Chondrocyte (in vitro differentiated cells): Measurements from ENCODE around the gene STXBP1. TPM values are rescaled to one million over a fixed set of nuclear protein-coding genes. Genes with fewer than 3 reads are reported as not detected.
A peak's percentile ranks its signal among the peaks of the same experiment; 100 is the strongest.
"Not testable (repeated sequence)": the region's sequence is repeated elsewhere in the genome, so short reads cannot be mapped to it uniquely, and the experiment has no call there.

Experiments
- DNase-seq: peaks from one replicate; pipeline ENCODE4 v3.0.0; 2021; ENCODE audit warnings: mixed read lengths, low spot score
- H3K27ac Mint-ChIP-seq: one replicate; pipeline ENCODE4 v1.8.0; 2021; ENCODE audit warnings: mild to moderate bottlenecking, moderate library complexity, mixed read lengths; ENCODE audit not compliant: unreplicated experiment
- H3K27me3 Mint-ChIP-seq: 2 replicates; pipeline ENCODE4 v1.8.0; 2021; ENCODE audit warnings: low read depth, mixed read lengths
- H3K36me3 Mint-ChIP-seq: 2 replicates; pipeline ENCODE4 v1.8.0; 2021; ENCODE audit warnings: low read depth, mixed read lengths
- H3K4me1 Mint-ChIP-seq: 2 replicates; pipeline ENCODE4 v1.8.0; 2021; ENCODE audit warnings: low read depth, mild to moderate bottlenecking, mixed read lengths
- H3K4me3 Mint-ChIP-seq: one replicate; pipeline ENCODE4 v1.8.0; 2021; ENCODE audit warnings: mild to moderate bottlenecking, moderate library complexity, mixed read lengths; ENCODE audit not compliant: unreplicated experiment
- H3K9me3 Mint-ChIP-seq: 2 replicates; pipeline ENCODE4 v1.8.0; 2021; ENCODE audit warnings: low read depth, mixed read lengths
- total RNA-seq: library from RNA; stranded (reverse); gene quantifications from 3 replicates; pipeline ENCODE4 v1.2.1, GENCODE V29; 2021
- TF ChIP-seq, protein P1 (sequence below): fragments of 200-600 bp; sonication (generic); IDR thresholded peaks from 2 replicates; pipeline ENCODE4 v1.5.0; 2021; ENCODE audit warnings: antibody characterized with exemption, mild to moderate bottlenecking, moderate library complexity

The STXBP1 gene
- total RNA-seq, 1 donor from 2014 or later, result 41.6 TPM

DNA sequence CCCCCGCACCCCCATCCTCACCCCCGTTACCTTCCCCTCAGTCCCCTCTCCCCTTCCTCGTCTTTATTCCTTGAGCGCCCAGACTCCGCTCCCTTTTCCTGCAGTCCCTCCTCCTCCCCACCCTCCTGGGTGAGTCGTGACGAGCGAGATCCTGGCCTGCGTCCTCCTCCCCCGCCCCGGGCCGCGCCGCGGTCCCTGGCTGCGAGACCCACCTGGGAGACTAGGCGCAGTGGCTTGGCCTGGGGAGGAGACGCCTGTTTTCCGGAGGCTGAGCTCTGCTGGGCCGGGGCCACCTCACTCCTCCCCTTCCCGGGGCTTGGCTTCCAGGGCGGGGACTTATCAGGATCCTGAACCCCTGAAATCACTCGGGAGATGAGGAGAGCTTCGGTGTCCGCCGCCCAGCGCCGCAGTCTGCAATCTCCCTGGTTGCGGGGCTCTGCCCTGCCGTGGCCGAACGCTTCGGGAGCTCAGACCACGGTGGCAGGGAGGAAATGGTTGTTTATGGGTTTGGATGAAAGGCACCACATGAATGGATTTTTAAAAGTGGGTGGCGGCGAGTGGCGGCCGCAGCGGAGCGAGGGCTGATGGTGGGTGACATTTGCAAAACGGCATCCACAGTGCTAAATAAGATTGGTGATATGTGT is 984 bp downstream of the STXBP1 start:
- Mint-ChIP-seq H3K27ac (peak overlapping the region; percentile 92), H3K27me3 (peaks cover 9% of the 10 kb centered on the region), H3K36me3 (peaks cover 3% of the 10 kb centered on the region), H3K4me1 (peaks cover 22% of the 10 kb centered on the region), H3K9me3 (no peaks in the 10 kb centered on the region), H3K4me3 (peak overlapping the region; percentile 98)
- DNase-seq, result peak; percentile 72
- TF ChIP-seq, protein P1, sequence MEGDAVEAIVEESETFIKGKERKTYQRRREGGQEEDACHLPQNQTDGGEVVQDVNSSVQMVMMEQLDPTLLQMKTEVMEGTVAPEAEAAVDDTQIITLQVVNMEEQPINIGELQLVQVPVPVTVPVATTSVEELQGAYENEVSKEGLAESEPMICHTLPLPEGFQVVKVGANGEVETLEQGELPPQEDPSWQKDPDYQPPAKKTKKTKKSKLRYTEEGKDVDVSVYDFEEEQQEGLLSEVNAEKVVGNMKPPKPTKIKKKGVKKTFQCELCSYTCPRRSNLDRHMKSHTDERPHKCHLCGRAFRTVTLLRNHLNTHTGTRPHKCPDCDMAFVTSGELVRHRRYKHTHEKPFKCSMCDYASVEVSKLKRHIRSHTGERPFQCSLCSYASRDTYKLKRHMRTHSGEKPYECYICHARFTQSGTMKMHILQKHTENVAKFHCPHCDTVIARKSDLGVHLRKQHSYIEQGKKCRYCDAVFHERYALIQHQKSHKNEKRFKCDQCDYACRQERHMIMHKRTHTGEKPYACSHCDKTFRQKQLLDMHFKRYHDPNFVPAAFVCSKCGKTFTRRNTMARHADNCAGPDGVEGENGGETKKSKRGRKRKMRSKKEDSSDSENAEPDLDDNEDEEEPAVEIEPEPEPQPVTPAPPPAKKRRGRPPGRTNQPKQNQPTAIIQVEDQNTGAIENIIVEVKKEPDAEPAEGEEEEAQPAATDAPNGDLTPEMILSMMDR, result no peak

- no peaks in the 10 kb centered on the region for H3K9me3 Mint-ChIP-seq
- H3K4me1 Mint-ChIP-seq, result peaks cover 18% of the 10 kb centered on the region
- peaks cover 3% of the 10 kb centered on the region for H3K36me3 Mint-ChIP-seq
- TF ChIP-seq, protein P1, result no peak
- H3K27ac Mint-ChIP-seq, result peak overlapping the region; percentile 92
- peaks cover 9% of the 10 kb centered on the region for H3K27me3 Mint-ChIP-seq
- no peak for DNase-seq
- H3K4me3 Mint-ChIP-seq, result peak overlapping the region; percentile 98
Observed at GRCh38 chr9:127613583-127613954, 1.5 kb downstream of the STXBP1 start.

GRCh38 chr9:127614961-127615360 is 2.9 kb downstream of the STXBP1 start:
- Mint-ChIP-seq H3K27me3 (peaks cover 2% of the 10 kb centered on the region), H3K9me3 (no peaks in the 10 kb centered on the region), H3K4me1 (peaks cover 14% of the 10 kb centered on the region), H3K4me3 (no peak overlapping the region), H3K36me3 (peaks cover under 1% of the 10 kb centered on the region), H3K27ac (no peak overlapping the region)
- DNase-seq, result no peak
- TF ChIP-seq, protein P1, result no peak

DNA sequence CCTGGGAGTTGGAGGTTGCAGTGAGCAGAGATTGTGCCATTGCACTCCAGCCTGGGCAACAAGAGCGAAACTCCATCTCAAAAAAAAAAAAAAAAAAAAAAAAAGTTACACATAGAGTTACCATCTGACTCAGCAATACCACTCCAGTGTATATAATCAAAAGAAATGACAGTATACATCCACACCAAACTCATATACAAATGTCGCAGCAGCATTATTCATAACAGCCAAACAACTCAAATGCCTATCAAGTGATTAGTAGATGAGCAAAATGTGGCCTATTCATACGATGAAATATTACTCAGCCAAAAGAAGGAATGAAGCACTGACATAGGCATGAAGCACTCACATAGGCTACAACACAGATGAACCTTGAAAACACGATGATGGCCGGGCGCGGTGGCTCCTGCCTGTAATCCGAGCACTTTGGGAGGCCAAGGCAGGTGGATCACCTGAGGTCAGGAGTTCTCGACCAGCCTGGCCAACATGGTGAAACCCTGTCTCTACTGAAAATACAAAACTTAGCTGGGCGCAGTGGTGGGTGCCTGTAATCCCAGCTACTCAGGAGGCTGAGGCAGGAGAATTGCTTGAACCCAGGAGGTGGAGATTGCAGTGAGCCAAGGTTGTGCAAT is 9.4 kb downstream of the STXBP1 start:
- not testable (repeated sequence) for H3K36me3 Mint-ChIP-seq, H3K4me1 Mint-ChIP-seq, H3K4me3 Mint-ChIP-seq, H3K27ac Mint-ChIP-seq, DNase-seq, H3K27me3 Mint-ChIP-seq, H3K9me3 Mint-ChIP-seq

DNA sequence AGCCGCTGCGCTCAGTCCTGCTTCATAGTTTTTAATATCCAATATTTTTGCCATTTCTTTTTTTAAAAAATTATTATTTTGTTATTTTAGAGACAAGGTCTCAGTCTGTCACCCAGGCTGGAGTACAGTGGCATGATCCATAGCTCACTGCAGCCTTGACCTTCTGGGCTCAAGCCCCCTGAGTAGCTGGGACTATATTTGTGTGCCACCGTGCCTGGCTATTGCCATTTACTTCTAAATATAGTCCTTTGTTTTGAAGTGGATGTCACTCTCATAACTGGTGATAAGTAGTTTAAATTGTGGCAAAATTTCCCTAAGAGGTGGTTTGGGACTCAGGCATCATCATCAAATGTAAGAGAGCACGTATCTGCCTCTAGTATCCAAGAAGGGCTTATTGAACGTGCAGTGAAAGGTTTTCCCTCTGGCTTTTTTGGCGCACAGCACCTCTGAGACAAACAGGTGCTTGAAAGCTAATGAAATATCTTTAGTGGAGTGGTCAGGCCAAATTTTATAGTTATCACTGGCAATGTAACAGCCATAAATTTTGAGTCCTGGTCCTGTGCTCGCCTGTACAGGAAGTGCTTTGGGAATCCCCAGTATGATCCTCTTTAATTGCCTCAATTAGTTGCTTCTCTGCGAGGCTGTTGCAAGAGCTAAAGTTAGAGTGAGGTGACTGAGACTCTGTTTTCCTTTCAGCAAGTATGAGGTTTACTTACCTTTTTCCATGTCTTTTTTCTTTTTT is 14.8 kb downstream of the STXBP1 start:
- DNase-seq, result no peak
- TF ChIP-seq, protein P1, result no peak
- Mint-ChIP-seq H3K4me3 (no peak overlapping the region), H3K4me1 (no peaks in the 10 kb centered on the region), H3K27ac (no peak overlapping the region), H3K36me3 (no peaks in the 10 kb centered on the region), H3K9me3 (no peaks in the 10 kb centered on the region), H3K27me3 (no peaks in the 10 kb centered on the region)
